GOT3 (cell line): ENCODE measurements around the gene TPMT.
"Not testable (repeated sequence)": the region's sequence is repeated elsewhere in the genome, so short reads cannot be mapped to it uniquely, and the experiment has no call there.

Source experiments
- DNase-seq: peaks from one replicate; lab custom pipeline; 2025; ENCODE audit warnings: mixed read lengths; lab: John Stamatoyannopoulos, UW

Gene TPMT

DNA sequence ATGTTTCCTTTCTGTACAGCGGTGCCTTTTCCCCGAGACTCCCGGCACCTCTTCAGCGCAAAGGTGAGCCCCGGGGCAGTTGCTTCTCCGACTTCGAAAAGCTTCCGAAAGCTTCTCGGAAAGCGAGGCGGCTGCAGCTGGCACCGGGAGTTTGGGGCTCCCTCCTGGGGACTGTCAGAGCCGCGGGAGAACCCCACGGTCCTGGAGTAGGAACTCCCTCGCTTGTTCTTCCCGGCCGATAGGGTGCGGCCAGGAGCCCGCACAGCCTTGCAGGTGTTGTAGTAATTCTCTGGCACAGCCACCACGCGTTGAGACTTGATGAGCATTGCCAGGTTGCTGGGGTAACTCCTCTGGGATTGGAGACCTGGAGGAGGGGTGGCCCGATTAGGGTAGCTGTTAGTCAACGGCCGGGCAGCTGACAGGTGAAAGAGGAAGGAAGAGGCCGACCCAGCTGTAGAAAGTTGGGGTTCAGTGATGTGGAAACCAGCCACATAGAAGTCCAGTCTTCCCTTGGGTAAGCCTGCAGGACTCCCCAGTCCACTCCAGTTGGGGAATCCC, 1.1 kb upstream of the TPMT start:
- DNase-seq = no peak

- DNase-seq = peak; percentile 92
Observed at GRCh38 chr6:18155150-18155863, 430 bp upstream of the TPMT start, which contains the start of gene KDM1B. Gene KDM1B (plus strand): TSS chr6:18155422. CDS start chr6:18159896, 4,474 bp downstream.

DNA sequence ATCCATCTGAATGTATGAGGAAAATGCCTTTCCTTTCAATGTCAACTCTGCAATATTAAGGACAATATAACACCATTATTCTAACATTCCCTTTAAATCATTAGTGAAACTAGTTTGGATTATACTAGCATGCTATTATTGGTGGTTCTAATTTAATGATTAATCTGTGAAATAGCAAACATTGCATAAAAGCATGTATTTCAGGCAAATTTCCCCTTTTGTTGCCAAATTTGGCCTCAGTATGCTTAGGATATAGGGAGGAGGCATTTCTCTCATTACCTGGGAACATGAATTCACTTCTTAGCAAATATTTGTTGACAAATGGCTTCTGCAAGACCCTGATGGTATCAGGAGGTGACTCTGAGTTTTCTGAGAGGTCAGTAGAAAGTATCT, 1.6 kb downstream of the TPMT start:
- no peak for DNase-seq

DNA sequence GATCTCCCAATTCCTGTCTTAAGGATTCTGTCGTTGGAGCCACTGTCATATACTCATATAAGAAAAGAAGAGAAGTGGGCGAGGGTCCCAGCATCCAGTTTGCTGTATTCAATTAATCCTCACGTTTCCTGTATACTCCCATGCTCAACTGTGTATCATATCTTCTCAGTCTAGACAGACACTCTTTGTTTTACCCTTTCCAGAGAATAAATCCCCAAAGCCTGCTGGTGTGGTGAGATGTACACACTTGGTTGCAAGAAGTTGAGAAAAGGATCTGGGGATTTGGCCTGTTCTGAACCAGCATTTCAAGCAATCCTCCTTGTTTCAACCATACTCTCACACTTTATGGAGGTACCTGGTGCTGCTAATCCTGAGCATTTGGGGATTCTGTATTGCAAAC, 3.1 kb downstream of the TPMT start:
- DNase-seq = no peak

DNA sequence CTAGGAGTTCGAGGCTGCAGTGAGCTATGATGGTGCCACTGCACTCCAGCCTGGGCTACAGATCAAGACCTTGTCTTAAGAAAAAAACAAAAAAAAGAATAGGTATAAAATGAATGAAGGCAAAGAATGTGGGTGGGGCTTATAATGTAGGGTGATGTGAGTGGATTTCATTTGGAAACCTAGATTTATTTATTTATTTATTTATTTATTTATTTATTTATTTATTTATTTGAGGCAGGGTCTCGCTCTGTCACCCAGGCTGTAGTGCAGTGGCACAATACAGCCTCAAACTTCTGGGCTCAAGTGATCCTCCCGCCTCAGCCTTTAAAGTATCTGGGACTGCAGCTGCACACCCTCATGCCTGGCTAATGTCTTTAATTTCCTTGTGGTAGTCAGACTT, 3.5 kb downstream of the TPMT start:
- not testable (repeated sequence) for DNase-seq

- no peak for DNase-seq
Observed at GRCh38 chr6:18148304-18149025, 6.4 kb downstream of the TPMT start.

- DNase-seq = no peak
Observed at GRCh38 chr6:18147616-18148015, 7.3 kb downstream of the TPMT start.

DNA sequence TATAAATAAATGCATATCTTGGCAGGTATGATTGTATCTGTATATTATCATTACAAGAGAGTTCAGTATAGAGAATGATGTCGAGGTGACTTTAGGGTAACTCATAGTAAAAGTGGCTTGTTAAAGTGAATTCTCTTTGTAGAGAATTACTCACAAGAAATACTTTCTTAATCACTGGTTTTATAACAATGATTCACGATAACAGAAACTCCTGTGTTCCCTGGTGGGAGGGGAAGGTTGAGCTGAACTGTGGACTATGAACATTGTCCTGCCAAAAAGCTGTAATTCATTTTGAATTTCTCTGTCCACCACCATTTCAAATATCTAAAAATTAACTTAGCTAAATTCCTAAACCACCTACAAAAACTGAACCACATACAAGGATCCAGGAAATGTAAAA, 7.7 kb downstream of the TPMT start:
- no peak for DNase-seq

DNA sequence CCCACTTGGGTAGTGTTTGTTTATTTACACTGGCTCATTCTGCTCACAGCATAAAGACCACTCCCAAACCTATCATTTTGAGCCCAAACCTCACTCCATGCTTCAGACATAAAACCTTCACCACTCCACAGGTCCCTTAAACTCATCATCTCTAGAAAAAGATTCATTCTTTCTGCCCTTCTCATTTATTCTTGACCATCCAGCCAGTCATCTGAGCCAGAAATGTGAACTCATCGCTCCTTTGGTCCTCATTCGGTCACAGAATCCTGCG, 12.4 kb downstream of the TPMT start:
- DNase-seq = no peak

DNA sequence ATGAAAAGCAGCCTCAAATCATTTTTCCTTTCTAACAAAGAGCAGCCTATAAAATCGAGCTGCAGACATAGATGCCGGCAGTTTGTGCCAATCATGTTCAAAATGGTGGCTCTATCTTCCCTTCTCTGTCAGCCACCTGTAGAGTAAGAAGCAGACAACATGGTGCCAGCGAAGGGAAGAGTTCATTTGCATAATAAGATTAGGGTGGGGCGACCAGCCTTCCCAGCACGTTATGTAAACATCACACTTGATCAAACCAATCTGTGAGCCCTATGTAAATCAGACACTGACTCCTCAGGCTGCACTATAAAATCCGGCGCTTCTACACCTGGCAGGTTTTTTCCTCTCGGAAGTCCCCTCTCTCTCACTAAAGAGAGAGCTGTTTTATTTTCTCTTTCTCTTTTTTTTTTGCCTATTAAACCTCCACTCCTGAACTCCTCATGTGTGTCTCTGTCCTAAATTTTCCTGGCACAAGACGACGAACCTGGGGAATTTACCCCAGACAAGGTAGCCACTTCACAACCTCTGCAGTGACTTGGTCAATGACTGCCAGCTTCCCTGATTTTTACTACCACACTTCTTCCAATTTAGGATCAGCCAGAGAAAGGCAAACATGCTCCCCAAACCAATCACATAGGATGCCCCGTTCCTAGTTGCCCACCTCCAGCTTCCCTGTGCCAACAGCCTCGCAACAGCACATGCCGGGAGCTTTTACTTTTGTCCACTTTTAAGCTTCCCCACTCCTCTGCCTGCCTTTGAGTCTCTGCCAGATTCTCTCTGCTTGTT, 12.9 kb downstream of the TPMT start:
- DNase-seq = no peak

- no peak for DNase-seq
Observed at GRCh38 chr6:18139935-18140621, 14.8 kb downstream of the TPMT start.

GRCh38 chr6:18138906-18139305, 16.0 kb downstream of the TPMT start:
- no peak for DNase-seq

DNA sequence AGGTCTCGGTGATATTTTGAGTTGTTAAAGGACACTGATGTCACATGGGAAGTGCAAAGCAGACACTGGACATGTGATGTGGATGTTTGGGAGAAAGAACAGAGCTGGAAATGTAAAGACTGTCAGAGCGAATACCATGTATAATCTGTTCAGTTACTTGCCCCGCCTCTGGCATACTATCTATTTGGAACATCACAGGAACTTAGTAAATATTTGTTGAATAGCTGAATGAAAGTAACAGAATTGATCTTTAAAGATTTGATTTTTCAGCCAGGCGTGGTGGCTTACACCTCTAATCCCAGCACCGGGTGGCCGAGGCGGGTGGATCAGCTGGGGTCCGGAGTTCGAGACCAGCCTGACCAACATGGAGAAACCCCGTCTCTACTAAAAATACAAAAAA, 18.6 kb downstream of the TPMT start:
- no peak for DNase-seq

- no peak for DNase-seq
Observed at GRCh38 chr6:18135171-18135570, 19.7 kb downstream of the TPMT start.

GRCh38 chr6:18132346-18132745, 22.5 kb downstream of the TPMT start:
- no peak for DNase-seq

DNA sequence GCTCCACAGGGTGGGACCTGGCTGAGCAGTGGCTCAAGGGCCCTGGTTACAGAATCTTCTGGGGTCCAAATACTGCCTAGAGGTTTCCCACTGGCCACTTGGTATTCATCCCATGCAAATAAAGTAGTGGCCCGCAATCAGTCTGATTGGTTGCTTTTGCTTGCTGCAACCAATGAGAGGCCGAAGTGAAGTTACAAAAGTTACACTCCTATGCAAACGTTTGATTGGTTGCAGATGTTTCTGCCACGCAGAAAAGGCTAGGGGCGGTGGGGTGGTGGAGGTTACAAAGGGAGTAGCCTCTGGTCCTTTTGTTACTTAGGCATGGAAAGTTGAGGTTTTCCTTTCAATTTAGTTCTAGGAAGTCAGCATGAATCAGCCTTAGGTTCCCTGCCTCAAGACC, 28.8 kb downstream of the TPMT start:
- DNase-seq = no peak

DNA sequence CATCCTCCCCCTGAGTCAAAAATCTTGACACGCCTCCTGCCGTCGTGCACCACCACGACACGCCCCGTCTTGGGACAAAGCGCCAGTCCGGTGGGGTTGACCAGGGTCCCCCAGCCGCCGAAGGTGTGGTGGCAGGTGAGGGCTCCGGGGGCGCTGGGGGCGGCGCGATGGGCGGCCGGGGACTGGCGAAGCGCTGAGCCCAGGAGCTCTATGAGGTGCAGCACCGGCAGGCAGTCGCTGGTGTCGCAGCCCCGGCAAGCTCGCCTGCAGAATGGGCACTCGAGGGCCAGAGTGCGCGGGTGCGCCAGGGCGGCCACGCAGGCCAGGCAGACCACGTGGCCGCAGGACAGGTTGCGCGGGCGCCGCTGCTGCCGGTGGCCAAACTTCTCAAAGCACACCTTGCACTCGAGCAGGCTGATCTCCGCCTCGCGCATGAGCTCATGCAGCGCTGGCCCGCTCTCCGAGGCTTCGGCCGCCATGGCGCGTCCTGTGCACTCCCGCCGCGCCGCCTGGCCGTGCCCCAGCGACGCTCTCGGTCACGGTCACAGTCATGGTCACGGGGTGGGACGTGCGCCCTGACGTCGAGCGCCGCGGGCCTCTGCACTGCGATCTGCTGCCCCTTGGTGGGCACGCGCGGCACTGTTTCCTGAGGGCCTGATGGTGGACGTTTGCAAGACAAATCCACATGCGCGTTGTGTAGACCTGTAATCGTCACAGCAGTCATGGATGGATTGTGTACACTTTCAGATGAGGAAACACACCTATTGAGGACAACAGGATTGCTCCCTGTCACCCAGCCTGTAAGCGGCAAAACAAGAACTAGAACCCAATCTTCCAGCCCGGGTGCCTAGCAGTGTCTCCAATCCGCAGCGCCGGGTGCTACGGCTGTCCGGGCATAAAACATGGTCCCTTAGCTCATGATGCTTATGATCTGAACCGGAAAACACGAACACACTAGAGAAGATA, 32.5 kb downstream of the TPMT start, which contains the start of gene NHLRC1:
NHLRC1 (minus strand) TSS at position 550 of the 966 bp plus-strand sequence; CDS start at position 479, 71 bp downstream.
- DNase-seq = peak; percentile 21

GRCh38 chr6:18121580-18122127, 33.2 kb downstream of the TPMT start:
- no peak for DNase-seq

DNA sequence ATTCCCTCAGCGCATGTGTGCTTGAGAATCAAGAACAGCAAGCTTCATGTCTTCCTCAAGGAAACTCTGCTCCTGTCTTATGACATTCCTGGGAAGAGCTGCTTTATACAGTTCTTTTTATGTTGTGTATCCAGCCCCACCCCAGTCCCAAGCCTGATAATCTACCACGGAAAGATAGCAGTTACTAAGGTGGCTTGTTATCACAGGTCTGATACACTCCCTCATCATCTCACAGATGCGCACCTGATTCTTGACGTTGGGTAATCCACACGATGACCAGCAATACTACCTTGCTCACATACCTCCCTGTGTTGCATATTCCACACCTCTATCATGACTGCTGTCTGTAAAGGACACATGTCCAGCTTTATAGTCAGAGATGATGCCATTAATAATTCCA, 35.6 kb downstream of the TPMT start:
- no peak for DNase-seq

- no peak for DNase-seq
Observed at GRCh38 chr6:18118330-18118729, 36.5 kb downstream of the TPMT start.

GRCh38 chr6:18117136-18117535, 37.7 kb downstream of the TPMT start:
- DNase-seq = no peak
